NCI-H187 treated with DMSO at 0.1 percent for 48 hours (cell line): ENCODE data around the gene NTRK1.

Experiments
- DNase-seq: peaks from one replicate; lab custom pipeline; 2025; lab: John Stamatoyannopoulos, UW

Gene NTRK1

GRCh38 chr1:156898161-156898566 lies 37.5 kb downstream of the NTRK1 start:
- DNase-seq, result no peak

GRCh38 chr1:156898971-156899664 lies 38.5 kb downstream of the NTRK1 start:
- no peak for DNase-seq

GRCh38 chr1:156899956-156900718 lies 39.5 kb downstream of the NTRK1 start:
- DNase-seq, result no peak

GRCh38 chr1:156900896-156901589 lies 40.4 kb downstream of the NTRK1 start:
- DNase-seq, result no peak

GRCh38 chr1:156901590-156901900 lies 40.9 kb downstream of the NTRK1 start:
- no peak for DNase-seq

- DNase-seq, result no peak
These were observed 41.6 kb downstream of the NTRK1 start for GRCh38 chr1:156901966-156902915.

GRCh38 chr1:156903328-156904091 lies 42.8 kb downstream of the NTRK1 start:
- no peak for DNase-seq

GRCh38 chr1:156904187-156904959 lies 43.7 kb downstream of the NTRK1 start:
- no peak for DNase-seq

- no peak for DNase-seq
These were observed 44.5 kb downstream of the NTRK1 start for GRCh38 chr1:156905176-156905575.

GRCh38 chr1:156905651-156906050 lies 45.0 kb downstream of the NTRK1 start:
- DNase-seq, result no peak

- DNase-seq, result no peak
These were observed 45.7 kb downstream of the NTRK1 start for GRCh38 chr1:156906206-156906906.

- DNase-seq, result no peak
These were observed 47.9 kb downstream of the NTRK1 start for GRCh38 chr1:156908541-156908940.

GRCh38 chr1:156908955-156909354 lies 48.3 kb downstream of the NTRK1 start:
- DNase-seq, result no peak

GRCh38 chr1:156909671-156910070 lies 49.0 kb downstream of the NTRK1 start:
- no peak for DNase-seq

GRCh38 chr1:156910309-156910782 lies 49.7 kb downstream of the NTRK1 start:
- no peak for DNase-seq

GRCh38 chr1:156911577-156912298 lies 51.1 kb downstream of the NTRK1 start:
- DNase-seq, result peak; percentile 38

- DNase-seq, result no peak
These were observed 51.6 kb downstream of the NTRK1 start for GRCh38 chr1:156912310-156912709.

- no peak for DNase-seq
These were observed 52.5 kb downstream of the NTRK1 start for GRCh38 chr1:156912861-156913808.
